C1 segment of cervical spinal cord (tissue), 14 donors: ENCODE measurements around the gene TNFRSF19.

Experiments
- DNase-seq, 14 donors: peaks; one replicate each; lab custom pipeline; 2025; lab: John Stamatoyannopoulos, UW

The TNFRSF19 gene

GRCh38 chr13:23683084-23683483 lies 112.9 kb downstream of the TNFRSF19 start:
- DNase-seq = no peak

- no peak for DNase-seq
These were observed 114.4 kb downstream of the TNFRSF19 start for GRCh38 chr13:23684647-23685046.

DNA sequence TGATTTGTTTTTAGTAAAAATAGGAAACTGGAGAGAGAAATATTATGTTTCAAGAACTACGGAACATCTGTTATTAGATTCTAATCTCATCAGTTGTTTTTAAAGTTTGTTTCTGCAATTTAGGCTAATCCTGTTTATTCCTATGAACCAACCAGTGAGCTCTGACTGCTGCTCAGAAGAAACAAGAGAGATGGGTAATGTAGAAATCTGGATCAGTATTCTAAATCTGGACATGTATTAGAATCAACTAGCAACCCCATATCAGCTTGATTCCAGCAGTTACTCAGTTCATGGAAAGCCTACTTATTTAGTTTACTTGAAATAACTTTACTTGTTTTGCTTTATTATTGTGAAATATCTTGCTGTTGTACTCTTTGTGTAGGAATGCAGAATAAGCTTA lies 115.2 kb downstream of the TNFRSF19 start:
- DNase-seq = no peak

- no peak for DNase-seq
These were observed 116.7 kb downstream of the TNFRSF19 start for GRCh38 chr13:23686948-23687347.

DNA sequence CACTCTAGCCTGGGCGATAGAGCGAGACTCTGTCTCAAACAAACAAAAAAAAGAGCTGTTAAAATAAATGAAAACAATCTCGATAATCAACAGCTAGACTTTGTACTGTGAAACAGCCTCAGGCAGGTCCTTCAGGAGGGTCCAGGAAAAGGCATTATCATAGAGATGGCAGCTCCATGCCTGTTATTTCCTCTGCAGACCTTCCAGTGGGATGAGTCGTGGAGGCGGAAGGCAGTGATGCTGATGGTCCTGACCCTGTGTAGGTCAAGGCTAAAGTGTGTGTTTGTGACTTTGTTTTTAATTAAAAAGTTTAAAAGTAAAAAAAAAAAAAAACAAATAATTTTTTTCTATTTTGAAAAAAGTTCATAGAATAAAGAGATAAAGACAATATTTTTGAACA lies 117.4 kb downstream of the TNFRSF19 start:
- DNase-seq = no peak

DNA sequence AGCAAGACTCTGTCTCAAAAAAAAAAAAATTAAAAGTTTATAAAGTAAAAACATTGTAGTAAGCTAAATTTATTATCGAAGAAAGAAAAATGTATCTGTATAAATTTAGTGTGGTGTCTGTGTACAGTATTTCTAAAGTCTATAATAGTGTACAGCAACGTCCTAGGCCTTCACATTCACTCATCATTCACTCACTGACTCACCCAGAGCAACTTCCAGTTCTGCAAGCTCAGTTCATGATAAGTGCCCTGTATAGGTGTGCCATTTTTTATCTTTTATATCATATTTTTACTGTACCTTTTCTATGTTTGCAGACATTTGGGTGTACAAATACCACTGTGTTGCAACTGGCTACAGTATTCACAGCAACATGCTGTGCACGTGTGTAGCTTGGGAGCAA lies 118.1 kb downstream of the TNFRSF19 start:
- DNase-seq = no peak

DNA sequence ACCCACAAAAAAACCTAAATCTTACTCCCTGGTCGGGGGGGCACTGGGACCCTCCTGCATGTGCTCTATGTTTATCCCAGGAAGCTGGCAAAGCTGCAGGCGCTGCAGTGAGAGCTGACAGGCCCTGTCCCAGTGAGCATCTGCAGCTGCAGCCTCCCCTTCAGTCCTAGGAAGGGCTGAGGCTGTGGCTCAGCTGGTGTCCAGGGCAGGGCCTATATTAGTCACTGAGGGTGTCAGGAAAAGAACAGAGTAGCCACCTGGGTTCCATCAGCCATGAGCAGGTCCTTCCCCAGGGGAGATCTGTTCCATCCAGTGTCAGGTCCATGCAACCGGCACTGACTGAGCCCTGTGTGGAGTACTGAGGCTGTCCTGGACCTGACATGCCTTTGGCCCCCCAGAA lies 120.5 kb downstream of the TNFRSF19 start:
- no peak for DNase-seq

DNA sequence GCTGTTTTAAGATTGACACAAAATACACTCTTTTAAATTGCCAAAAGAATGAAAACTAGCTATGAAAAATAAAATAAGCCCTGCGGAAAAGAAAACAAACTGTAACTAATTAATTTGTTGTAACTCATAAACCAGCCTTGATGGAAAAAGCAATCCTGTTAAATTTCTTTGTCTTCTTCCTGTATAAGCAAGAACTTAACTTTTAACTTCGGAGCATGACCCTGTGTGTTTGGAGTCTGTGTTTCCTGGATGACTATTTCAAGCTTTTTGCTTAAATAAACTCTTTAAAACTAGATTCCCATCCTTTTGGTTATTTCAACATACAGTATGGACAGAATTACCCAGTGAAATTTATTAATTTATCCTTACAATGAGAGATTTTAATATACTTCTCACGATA lies 122.6 kb downstream of the TNFRSF19 start:
- no peak for DNase-seq

DNA sequence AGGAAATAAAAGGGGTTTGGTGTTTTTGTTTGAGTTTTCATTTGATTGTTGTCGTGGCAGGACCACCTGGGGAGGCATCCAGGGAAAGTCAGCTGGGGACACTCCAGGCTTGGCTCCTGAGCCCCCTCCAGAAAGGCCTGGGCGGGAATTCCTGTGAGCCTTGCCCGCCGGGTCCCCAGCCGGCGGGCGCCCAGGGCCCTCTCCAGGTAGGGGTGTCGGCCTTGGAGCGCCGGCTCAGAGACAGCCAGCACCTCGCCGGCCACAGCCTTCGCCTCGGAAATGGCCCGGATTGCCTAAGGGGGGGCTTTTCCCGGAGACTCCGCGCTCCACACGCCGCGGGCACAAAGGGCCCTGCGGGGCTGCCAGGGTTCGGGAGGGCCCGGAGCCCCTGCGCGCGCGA lies 125.0 kb downstream of the TNFRSF19 start:
- no peak for DNase-seq

DNA sequence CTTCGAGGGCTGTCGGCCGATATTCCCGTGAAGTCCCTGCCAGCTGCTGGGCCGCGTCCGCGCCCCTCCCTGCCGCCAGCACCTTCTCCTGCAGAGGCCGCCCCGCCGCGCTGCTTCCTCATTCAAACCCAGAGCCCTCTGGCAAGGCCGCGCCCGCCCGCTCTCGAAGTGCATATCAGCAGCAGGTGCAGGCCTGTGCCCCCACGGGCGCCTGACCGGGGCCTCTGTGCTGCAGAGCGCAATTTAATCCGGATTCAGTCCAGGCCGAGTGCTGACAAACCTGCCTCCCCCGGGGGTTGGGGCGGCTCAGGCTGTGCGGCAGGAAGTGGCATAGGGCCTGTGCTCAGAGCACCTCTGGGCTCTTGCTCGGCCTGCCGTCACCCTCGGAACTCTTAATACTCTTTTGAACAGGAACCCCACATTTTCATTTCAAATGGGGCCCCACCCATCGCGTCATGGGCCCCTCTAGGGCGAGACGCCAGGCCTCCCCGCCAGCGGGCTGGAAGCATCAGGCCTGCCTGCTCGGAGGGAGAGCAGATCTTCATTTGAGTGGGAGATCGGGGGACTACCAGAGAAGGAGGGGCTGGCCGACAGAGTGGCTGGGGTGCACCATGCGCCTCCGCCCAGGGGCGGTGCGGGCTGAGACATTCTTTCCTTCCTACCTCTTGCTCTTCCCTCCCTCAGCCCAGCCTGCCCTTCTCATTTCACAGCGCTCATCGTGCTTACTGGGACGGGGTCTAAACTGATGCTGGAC lies 125.7 kb downstream of the TNFRSF19 start:
- no peak for DNase-seq

- DNase-seq = no peak
These were observed 126.4 kb downstream of the TNFRSF19 start for GRCh38 chr13:23696610-23697009.

DNA sequence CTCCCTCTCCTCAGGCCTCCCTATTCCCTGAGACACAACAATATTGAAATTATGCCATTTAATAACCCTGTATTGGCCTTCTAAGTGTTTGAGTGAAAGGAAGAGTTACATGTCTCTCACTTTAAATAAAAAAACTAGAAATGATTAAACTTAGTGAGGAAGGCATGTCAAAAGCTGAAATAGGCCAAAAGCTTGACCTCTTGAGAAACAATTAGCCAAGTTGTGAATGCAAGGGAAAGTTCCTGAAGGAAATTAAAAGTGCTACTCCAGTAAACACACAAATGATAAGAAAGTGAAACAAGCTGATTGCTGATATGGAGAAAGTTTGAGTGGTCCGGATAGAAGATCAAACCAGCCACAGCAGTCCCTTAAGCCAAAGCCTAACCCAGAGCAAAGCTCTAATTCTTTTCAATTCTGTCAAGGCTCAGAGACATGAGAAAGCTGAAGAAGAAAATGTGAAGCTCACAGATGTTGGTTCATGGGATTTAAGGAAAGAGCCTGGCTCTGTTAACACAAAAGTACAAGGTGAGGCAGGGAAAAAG lies 127.6 kb downstream of the TNFRSF19 start:
- DNase-seq = no peak

DNA sequence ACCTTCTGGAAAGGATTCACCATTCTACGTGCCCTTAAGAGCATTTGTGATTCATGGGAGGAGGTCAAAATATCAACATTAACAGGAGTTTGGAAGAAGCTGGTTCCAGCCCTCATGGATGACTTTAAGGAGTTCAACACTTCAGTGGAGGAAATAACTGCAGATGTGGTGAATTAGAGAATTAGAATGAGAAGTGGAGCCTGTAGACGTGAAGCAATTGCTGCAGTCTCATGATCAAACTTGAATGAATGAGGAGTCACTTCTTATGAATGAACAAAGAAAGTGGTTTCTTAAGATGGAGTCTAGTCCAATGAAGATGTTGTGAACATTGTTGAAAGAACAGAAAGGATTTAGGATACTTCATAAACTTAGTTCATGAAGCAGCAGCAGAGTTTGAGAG lies 129.1 kb downstream of the TNFRSF19 start:
- DNase-seq = no peak

DNA sequence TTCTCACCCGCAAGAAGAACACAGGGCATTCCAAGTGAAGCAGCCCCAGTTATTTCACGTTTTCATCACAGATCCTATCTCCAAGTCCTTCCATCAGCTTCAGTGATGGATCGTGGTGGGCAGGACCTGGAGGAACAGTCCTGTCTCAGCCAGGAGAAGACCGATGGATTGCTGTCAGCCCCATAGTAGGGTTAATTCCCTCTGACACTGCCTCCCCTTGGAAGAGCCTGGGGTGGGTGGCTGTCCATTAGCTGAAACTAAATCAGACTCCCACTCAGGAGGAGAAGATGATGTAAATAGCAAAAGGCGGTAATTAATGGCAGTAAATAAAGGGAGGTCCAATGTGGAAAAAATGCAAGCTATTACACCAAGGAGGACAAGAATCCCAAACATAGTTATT lies 131.0 kb downstream of the TNFRSF19 start:
- no peak for DNase-seq

DNA sequence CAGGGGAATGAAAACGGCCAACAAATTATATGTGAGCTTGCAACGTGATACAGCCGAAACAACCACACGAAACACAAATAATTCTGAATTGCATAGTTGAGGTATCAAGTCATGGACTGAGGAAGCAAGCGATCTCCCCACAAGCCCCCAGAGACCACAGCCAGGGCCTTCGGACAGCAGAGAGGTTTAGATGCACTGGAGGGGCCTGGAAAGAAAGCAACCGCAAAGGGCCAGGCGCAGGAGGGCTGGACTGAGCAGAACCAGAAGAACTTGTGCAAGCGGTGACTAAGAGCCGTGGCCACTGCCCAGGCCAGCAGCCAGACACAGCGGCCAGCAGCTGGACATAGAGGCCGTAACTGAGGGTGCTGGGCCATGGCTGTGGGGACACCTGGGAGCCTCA lies 131.4 kb downstream of the TNFRSF19 start:
- no peak for DNase-seq

DNA sequence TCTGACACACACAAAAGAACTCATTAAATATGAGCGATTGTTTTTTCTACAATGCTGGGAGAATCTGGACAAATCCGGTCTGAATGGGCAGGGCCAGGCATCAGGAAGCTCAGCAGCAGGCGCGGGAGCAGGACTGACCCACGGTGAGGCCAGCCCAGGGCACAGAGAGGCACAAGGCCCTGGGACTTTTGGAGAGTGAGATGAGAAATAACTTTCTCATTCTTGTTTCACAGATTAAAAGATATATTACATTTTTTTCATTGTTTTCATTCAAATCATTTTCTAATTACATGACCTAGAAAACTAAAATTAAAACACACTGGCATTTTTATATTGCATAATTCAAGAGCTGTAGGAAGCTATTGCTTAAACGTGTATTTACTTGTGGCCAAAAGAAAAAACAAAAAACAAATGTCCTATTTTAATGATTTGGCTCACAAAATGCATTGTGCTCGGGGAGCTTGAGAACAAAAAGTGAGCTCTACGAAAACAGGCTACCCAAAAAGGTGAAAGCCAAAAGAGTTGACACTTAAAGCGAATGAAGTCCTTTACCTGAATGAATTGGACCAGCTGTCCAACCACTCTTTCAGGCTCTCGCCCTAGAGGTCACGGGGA lies 133.1 kb downstream of the TNFRSF19 start:
- no peak for DNase-seq

GRCh38 chr13:23705583-23705982 lies 135.4 kb downstream of the TNFRSF19 start:
- DNase-seq = no peak

GRCh38 chr13:23707674-23708073 lies 137.5 kb downstream of the TNFRSF19 start:
- no peak for DNase-seq

GRCh38 chr13:23709536-23709935 lies 139.3 kb downstream of the TNFRSF19 start:
- DNase-seq = no peak

GRCh38 chr13:23710366-23710765 lies 140.2 kb downstream of the TNFRSF19 start:
- DNase-seq = no peak

- DNase-seq = no peak
These were observed 141.1 kb downstream of the TNFRSF19 start for GRCh38 chr13:23711355-23711754.

DNA sequence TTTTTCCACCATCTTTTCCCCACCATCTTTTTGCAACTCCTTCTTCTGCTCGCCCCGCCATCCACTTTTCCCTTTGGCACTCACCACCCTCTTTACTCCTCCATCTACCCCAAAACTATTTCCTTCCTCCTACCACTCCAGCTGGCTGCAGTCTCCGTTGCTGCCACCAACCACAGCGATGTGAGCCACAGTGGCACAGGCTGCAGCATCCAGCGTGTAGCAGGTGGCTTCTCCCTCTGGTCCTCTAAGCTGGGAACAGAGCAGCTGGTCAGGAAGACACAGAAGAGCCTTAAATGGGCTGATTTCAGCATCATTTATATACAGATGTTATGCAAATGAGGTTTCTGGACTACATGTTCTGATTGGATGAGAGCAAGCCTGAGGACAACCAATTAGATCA lies 144.5 kb downstream of the TNFRSF19 start:
- no peak for DNase-seq

DNA sequence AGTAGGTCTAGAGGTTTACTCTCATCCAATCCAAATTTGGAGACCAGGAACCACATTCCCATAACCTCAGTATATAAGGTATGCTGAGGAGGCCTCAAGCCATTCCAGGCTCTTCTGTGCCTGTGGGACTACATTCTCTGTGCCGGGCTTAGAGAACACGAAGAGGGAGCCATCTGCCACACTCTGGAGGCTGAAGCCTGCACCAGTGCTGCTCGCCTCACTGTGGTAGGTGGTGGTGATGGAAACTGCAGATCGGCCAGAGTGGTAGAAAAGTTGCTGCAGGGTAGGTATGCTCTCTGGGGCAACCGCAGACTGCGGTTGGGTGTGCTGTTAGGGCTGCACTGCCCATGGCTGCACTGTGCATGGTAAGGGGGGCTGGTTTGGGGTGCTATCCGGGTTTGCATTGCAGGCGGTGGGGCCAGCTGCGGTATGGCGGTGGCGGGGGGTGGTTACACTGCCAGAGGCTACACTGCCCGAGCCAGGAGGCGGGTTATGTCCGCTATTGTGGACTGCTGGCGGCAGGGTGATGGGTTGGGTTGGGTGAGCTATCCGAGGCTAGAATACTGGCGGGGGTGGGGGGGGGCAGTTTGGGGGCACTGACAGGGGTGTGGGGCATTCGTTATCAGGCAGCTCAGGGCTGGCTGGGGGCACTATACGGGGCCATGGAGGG lies 145.0 kb downstream of the TNFRSF19 start:
- no peak for DNase-seq
